Ascending aorta (tissue), 2 donors: ENCODE measurements around the gene GPR63. TPM values are rescaled to one million over a fixed set of nuclear protein-coding genes. Genes with fewer than 3 reads are reported as not detected.

Experiments
- DNase-seq, 2 donors: peaks; one replicate each; pipeline ENCODE4 v3.0.0-alpha.2; 2019; ENCODE audit warnings: low spot score in 2 of 2
- H3K27ac ChIP-seq, 2 donors: fragments of 200-600 bp; sonication (generic); one replicate each; pipeline ENCODE4 v1.5.1; 2016 to 2017; ENCODE audit warnings: mild to moderate bottlenecking in 1 of 2
- H3K27me3 ChIP-seq: fragments of 200-600 bp; sonication (generic); one replicate; pipeline ENCODE4 v1.5.1; 2017
- H3K36me3 ChIP-seq, 2 donors: fragments of 200-600 bp; sonication (generic); one replicate each; pipeline ENCODE4 v1.5.1; 2016
- H3K4me1 ChIP-seq, 2 donors: fragments of 200-600 bp; sonication (generic); one replicate each; pipeline ENCODE4 v1.5.1; 2016 to 2017; ENCODE audit warnings: mild to moderate bottlenecking in 1 of 2
- H3K4me3 ChIP-seq, 2 donors: fragments of 200-600 bp; sonication (generic); one replicate each; pipeline ENCODE4 v1.5.1; 2016 to 2017; ENCODE audit warnings: mild to moderate bottlenecking in 1 of 2
- H3K9me3 ChIP-seq, 2 donors: fragments of 200-600 bp; sonication (generic); one replicate each; pipeline ENCODE4 v1.5.1; 2016
- CTCF ChIP-seq, 3 experiments: fragments of 200-600 bp in 2 of 3; fragments of 450-650 bp in 1 of 3; sonication (generic) in 2 of 3; IDR thresholded peaks; one replicate each; pipeline ENCODE4 v1.5.1; 2016 to 2019; ENCODE audit warnings: antibody characterized with exemption in 3 of 3, mild to moderate bottlenecking in 1 of 3, moderate library complexity in 1 of 3
- intact Hi-C: fragments of 100-400 bp; cut with DNase I; formaldehyde crosslinking; loops from one replicate; pipeline ENCODE4 v1.15.1; 2023
- total RNA-seq: library from RNA; depleted of rRNA; stranded (reverse); fragments of >200 nt; gene quantifications from one replicate; pipeline ENCODE4 v1.1.0, GENCODE V29; 2016

The GPR63 gene
- total RNA-seq, 1 donor from 2014 or later = 0.85 TPM

- Histone ChIP-seq H3K4me1 (peaks cover 0 to 4% of the 10 kb centered on the region in 2 donors), H3K4me3 (peak overlapping the region; percentile 71 to 76), H3K27ac (peak overlapping the region; percentile 31 to 54), H3K9me3 (no peaks in the 10 kb centered on the region), H3K36me3 (no peaks in the 10 kb centered on the region), H3K27me3 (no peaks in the 10 kb centered on the region)
- DNase-seq = no peak
- no peak for TF ChIP-seq CTCF (IDR thresholded peaks at IDR 0.05)
- intact Hi-C loops = loop anchor here (2.0 to 10.0 kb wide), 3 partner anchors 60 to 314 kb away; partner anchors contain the start of genes NDUFAF4 and UFL1
Measured at GRCh38 chr6:96836631-96837080, 621 bp downstream of the GPR63 start.

GRCh38 chr6:96834070-96834469, 3.2 kb downstream of the GPR63 start:
- Histone ChIP-seq H3K27me3 (no peaks in the 10 kb centered on the region), H3K4me1 (peaks cover 0 to 4% of the 10 kb centered on the region in 2 donors), H3K36me3 (no peaks in the 10 kb centered on the region), H3K9me3 (no peaks in the 10 kb centered on the region), H3K27ac (no peak overlapping the region), H3K4me3 (no peak overlapping the region)
- intact Hi-C loops = loop anchor here (10.0 kb wide), 1 partner anchor 209 kb away; no protein-coding TSS in a partner anchor
- no peak for DNase-seq
- no peak for TF ChIP-seq CTCF (IDR thresholded peaks at IDR 0.05)

DNA sequence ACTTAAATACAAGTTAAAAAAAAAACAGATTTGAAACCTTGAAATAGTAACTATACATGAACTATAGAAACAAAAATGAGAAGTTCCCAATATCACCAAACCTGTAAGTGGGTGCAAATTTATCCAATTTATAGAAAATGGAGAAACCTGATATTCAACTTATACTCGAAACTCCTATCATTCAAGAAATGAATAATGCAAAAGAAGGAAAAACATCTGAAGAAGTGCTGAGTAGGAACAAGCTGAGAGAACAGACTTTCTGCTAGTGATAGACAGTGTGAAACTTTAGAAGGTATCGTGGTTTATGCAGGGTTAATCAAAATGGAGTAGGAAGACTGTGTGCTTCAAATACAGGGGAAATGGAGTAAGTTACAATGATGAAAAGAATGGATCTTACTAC, 4.5 kb downstream of the GPR63 start:
- Histone ChIP-seq H3K27me3 (no peaks in the 10 kb centered on the region), H3K4me1 (peaks cover 0 to 2% of the 10 kb centered on the region in 2 donors), H3K9me3 (no peaks in the 10 kb centered on the region), H3K4me3 (no peak overlapping the region), H3K27ac (no peak overlapping the region), H3K36me3 (peaks cover 0 to 7% of the 10 kb centered on the region in 2 donors)
- no peak for TF ChIP-seq CTCF (IDR thresholded peaks at IDR 0.05)
- intact Hi-C loops = loop anchor here (10.0 kb wide), 1 partner anchor 208 kb away; no protein-coding TSS in a partner anchor
- DNase-seq = no peak

- no peak overlapping the region for H3K4me3 ChIP-seq
Measured at GRCh38 chr6:96826865-96827264, 10.4 kb downstream of the GPR63 start.

DNA sequence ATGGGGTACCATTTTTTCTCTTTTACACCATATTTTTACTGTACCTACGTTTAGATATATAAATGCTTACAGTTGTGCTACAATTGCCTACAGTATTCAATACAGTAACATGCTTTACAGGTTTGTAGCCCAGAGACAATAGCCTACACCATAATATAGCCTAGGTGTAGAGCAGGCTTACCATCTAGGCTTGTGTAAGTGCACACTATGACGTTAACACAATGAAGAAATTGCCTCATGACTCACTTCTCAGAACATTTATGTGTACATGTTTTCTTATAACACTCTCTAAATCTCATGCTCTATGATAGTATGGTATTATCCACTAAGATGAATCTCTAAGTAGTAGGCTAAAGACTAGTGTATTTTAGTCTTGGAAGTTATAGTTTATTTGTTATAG, 13.5 kb downstream of the GPR63 start:
- no peaks in the 10 kb centered on the region for H3K4me1 ChIP-seq
- intact Hi-C loops = no loop called here

More at GRCh38 chr6:96826865-96827264, 10.4 kb downstream of the GPR63 start:
- TF ChIP-seq CTCF (IDR thresholded peaks at IDR 0.05) = no peak
- H3K4me1 ChIP-seq = no peaks in the 10 kb centered on the region
- no peaks in the 10 kb centered on the region for H3K27me3 ChIP-seq
- intact Hi-C loops = no loop called here
- H3K9me3 ChIP-seq = no peaks in the 10 kb centered on the region
- peaks cover 0 to 7% of the 10 kb centered on the region in 2 donors for H3K36me3 ChIP-seq
- no peak overlapping the region for H3K27ac ChIP-seq
- DNase-seq = no peak

More for the DNA sequence above, 13.5 kb downstream of the GPR63 start:
- Histone ChIP-seq H3K27me3 (no peaks in the 10 kb centered on the region), H3K36me3 (peaks cover 0 to 5% of the 10 kb centered on the region in 2 donors), H3K9me3 (no peaks in the 10 kb centered on the region), H3K4me3 (no peak overlapping the region), H3K27ac (no peak overlapping the region)
- TF ChIP-seq CTCF (IDR thresholded peaks at IDR 0.05) = no peak
- no peak for DNase-seq
